Stimulated activated CD8-positive, alpha-beta memory T cell treated with anti-CD3 and anti-CD28 coated beads, Interleukin-4, amount 100 ng/mL, for 48 hours (primary cell): ENCODE results near the gene SRBD1.

ENCODE experiments used
- DNase-seq: peaks from one replicate; pipeline ENCODE4 v3.0.0-alpha.2; 2020

Gene SRBD1

DNA sequence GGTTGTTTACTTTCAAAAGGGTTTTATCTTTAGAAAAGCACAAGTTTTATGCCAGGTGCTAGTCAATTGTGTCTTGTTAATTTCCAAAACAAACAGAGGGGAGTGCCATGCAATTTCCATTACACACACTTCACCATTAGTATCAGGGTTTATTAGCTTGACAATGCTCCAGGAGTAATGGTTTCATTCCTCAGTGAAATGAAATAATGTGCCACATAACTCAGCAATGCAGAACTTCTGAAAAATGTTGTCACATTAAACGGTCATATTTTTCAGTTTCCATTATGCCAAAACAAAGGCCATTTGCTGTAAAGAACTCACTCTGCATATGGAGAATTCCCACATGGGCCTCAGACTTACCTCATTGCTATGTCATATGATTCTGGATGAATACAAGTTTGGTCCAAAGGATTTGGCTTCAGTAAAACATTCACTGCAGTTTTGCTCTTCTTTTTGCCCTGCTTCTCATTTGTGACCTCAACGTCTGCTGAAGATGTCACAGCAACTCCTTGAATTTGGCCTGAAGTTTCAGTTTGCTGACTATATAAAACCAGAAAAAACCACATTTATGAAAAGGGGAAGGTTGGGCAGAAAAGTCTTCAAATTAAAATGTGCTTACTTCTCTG, 198.2 kb downstream of the SRBD1 start:
- no peak for DNase-seq

DNA sequence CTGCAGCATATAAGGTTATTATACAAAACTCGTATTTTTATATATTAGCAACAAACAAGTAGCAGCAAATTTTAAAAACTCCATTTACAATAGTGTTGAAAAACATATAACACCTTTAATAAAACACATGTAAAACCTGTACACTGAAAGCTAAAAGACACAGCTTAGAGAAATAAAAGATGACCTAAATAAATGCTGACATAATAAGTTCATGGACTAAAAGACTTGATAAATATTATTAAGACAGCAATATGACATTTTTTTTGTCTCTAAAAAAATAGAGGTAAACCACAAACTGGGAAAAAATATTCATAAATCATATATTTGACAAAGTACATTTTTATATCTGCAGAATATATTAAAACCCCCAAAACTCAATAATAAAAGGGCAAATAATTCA, 201.4 kb downstream of the SRBD1 start:
- DNase-seq = no peak

GRCh38 chr2:45406621-45407020, 204.4 kb downstream of the SRBD1 start:
- no peak for DNase-seq

DNA sequence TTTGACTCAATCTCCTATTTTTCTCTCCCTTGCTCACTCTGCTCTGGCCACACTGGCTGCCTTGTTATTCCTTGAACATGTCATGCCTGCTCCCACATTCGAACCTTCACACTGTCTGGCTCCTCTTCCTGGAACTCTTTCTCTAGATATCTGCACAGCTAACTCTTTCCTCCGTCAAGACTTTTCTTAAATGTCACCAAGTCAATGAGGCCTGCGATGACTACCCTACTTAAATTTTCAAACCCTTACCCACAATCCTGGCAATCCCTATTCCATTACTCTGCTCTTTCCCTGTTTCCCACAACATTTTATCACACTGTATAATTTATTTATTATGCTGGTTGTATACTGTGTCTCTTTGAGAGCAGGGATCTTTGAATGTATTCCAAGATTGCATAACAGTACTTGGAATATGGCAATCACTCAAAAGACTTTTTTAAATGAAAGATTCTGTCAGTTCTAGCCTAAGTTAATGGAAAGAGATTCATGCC, 206.2 kb downstream of the SRBD1 start:
- DNase-seq = no peak

DNA sequence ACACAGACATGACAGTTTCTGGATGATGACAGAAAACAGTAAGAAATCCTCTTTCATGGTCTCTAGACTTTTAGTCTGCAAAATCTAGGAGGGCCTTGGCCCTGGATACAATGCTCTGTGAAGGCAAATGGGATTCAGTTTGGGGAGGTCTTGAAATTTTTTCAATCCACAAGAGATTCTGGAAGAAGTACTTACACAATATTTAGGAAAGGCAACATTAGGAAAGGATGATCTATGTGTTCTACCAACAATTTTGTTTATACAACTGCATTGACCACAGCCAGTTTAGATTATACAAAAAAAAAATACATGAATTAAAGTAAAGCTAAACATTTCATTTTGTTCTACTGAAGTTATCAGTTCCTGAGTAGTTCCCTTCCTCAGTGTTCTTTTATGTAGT, 208.0 kb downstream of the SRBD1 start:
- no peak for DNase-seq

GRCh38 chr2:45401431-45401922, 209.6 kb downstream of the SRBD1 start:
- no peak for DNase-seq

DNA sequence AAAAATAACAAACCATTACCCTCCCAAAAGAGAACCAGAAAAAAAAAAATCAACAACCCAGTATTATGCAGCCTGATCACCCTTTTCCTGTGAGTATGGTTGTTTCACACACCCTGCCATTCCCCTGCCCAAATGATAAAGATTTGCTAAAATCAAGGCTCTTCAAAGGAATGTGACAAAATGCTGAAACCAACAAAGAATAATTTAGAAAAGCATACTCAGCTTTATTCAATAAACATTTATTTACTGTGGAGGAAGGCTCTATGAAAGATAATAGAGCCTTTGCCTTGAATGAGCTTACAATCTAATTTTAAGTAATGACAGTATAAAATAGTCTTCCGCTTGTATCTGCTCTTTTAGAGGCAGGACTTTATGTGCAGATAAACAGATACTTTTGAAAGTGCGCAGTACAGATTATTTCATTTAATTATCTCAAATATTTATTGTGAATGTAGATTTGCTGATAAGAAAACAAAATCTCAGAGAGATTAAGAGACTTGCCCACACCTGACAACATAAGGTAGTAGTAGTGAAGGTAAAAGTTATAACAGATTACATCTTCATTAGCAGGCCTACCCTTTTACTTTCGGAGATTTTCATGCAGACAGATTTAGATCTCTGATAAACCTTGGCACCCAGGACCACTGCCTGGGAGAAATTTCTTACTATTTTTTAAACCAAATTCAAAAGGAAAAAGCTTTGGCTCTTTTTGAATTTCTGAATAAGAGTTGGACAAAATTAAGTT, 211.9 kb downstream of the SRBD1 start:
- no peak for DNase-seq

DNA sequence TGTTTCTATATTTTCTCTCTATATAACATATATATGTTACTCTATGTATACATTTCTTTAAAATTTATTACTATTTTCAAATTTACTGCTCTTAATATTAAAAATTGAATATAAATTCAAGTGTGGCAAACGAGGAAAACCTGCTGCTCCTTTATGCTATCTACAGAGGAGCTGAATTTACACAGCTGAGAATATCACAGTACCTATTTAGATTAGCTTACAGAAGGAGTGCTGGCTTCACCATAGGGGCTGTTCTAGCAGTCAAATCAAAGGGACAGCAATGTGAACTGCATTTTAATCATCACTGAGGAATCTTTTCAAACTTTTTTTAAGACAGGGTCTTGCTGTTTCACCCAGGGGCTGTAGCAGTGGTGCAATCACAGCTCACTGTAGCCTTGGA, 213.8 kb downstream of the SRBD1 start:
- DNase-seq = no peak

GRCh38 chr2:45396671-45397070, 214.4 kb downstream of the SRBD1 start:
- no peak for DNase-seq

DNA sequence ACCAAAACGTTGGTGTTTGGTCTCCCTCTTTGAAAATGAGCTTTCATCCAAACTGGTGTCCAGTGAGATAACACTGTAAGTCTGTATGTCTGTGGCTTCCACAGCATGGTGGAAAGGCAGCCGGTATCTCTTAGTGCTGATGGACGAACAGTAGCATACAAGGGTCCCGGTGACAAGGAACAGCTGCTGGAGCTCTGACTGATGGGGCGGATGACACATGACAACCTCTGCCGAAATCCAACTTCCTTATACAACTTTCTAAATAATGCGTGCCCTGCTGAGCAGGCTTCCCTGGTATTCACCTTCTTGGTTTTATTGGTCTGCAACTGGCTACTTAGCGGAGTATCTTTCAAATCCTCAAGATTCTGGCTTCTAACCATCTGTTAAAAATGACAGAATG, 216.2 kb downstream of the SRBD1 start:
- no peak for DNase-seq

DNA sequence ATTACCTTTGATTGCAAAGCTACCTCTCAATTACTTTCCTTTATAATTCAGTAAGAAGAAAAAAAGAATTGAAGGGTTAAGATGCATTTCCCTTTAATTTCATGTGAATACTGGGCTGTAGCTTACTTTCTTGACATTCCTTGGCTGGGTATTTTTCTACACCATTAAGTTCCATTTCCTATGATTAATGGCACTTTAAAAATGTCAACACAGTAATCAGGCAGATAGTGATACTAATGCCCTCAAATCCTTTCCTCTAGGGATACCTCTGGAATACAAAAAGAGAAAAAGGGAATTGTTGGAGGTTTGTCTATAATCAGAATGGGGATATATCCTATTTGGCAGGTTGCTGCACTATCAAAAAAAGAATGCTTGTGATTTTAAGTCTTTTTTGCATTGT, 216.9 kb downstream of the SRBD1 start:
- DNase-seq = no peak

GRCh38 chr2:45391866-45392265, 219.2 kb downstream of the SRBD1 start:
- DNase-seq = no peak

DNA sequence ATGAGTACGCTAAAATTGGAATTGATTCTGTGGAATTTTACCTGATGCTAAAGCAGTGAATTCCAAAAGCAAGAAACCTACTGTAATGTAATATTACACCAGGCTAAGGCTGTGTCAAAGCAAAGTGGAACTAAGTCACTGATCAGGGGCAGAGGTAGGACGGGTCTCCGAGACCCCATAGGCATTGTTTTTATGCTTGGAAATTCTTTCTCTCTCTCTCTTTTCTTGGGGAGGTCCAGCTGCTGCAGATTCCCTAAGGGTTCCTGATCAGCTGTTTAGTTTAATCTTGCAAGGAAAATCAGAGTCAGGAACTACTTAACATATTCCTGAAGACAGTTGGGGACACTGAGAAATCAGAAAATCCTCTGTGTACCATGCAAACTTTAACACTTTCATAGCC, 220.2 kb downstream of the SRBD1 start:
- DNase-seq = no peak

DNA sequence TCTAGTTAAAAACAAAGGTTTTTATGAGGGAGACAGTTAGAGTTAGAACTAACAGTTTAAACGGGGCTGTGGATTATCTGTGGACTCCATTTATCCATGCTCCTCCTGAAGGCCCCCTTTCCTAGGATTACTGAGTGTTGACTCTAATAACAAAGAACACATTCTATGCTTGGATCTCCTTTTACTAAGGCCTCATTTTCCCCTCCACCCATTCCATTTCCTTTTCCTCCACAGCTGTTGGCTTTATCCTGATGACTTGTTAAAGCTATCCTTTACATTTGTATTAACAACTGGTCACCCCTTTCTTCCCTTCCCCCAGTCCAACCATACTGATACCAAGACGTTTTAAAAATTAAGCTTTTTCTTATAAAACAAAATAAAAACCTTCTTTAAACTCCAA, 220.6 kb downstream of the SRBD1 start:
- no peak for DNase-seq

DNA sequence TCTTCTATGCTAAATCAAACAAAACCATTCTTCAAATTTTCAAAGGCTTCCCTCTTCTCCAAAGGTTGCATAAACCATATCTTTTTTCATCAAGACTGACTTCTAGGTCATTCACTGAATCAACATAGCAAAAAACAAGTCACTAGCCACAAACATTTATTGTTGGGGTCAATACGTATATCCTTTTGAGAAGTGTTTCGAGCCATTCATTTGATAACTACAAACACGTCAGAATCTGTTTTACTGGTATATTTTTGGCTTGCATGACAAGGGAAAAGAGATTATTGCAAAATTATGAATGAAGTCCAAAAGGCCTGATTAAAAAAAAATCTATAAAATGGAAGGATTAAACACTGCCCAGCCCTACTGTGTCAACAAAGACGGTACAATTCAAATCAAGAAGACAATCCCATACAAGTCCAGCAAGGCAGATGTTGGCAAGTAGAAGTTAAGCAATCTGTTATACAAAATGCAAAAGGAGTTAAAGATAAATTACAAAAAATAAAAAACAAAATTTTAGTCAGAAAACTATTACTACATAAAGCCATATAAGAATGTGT, 222.4 kb downstream of the SRBD1 start:
- DNase-seq = no peak

- no peak for DNase-seq
These were observed 228.3 kb downstream of the SRBD1 start for GRCh38 chr2:45382744-45383143.

DNA sequence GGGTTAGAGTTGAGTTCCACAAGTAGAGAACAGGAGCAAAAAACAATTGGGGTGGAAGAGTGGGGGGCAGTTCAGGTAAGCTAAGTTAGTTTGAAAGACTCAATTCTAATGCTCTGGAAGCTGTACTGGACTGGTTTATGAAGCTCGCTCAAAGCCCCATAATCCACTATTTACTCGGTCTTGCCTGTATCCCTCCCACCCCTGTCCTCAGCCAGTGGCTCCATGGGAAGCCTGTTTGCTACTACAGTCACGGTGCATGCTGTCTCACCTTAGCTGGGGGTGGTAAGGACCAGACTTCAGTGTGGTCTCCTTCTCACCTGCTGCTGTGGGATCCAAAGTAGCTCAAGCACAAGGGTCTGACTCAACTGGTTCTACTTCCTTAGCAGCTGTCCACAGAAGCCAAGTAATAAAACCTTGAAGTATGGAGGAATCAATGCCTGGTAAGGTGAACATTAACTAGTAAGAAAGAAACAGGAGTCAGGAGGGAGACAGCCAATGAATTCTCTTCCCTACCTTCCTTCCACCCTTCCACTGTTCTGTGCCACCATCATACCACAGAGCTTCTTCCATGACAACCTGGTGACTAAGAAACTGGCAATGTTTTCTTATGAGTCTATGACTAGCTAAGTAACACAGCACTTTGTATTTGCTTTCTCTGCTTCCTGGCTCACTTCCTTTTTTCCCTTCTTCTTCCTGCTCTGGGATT, 230.8 kb downstream of the SRBD1 start:
- DNase-seq = no peak

DNA sequence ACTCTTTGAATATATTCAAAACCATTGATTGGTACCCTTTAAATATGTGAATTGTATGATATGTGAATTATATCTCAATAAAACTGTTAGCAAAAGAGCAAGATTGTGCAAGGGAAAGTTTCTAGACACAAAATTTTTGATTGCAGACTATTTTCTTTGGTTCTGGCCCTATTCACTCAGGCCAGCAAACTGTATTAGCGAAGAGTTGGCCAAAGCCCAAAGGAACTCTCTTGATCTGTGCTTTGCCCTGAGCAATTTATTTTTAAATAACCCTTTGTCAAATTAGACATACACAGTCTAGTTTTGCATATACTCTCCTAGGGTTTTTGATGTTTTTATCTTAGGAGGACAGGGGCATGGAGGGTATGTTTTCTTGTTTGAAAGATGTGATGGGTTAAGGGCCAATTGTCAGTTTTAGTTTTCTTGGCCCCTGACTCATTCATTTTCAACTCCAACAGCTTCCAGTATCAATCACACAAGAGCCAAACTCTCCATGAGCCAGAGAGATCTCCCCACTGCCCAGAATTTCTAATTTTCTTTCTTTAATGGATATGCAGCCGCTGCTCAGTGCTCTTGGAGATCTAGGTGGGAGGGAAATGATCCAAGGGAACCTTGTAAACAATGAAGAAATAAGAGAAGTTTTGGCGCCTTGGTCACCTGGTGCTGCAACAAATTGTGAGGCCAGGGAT, 231.5 kb downstream of the SRBD1 start:
- no peak for DNase-seq

DNA sequence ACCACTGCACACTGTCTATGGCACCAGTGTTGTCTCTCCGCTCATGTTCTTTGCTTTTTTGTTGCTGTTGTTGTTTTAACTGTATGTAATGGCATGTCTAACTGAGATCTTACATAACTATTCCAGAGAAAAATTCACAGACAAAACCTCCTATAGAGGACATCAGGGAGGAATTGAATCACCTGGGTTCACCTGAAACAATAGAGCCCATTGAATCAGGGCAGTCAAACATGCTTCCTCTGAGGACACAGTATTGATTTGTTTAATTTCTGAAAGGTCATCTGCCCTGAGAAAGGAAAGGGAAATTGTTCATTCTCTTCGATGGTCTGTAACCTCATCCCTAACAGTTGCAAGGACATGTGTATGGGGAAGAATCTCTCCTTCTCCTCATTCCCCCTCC, 237.5 kb downstream of the SRBD1 start:
- DNase-seq = no peak

DNA sequence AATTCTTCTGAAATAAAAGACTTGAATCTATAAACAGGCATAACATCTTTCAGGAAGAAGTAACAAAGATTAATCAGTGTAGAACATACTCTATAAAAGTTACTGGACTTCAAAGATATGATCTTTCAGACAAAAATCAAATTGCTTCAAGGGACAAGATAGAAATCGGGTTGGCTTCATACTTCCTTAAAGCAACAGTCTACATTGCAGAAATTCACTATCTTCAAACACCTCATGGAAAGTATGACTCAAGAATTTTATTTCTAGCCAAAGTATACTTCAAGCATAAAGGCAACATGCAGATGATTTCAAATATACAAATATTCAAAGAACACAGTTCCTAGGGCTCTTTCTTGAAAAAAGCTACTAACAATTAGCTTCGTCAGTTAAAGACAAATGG, 240.7 kb downstream of the SRBD1 start:
- DNase-seq = no peak

GRCh38 chr2:45368792-45369191, 242.3 kb downstream of the SRBD1 start:
- no peak for DNase-seq

- no peak for DNase-seq
These were observed 249.4 kb downstream of the SRBD1 start for GRCh38 chr2:45361666-45362065.

DNA sequence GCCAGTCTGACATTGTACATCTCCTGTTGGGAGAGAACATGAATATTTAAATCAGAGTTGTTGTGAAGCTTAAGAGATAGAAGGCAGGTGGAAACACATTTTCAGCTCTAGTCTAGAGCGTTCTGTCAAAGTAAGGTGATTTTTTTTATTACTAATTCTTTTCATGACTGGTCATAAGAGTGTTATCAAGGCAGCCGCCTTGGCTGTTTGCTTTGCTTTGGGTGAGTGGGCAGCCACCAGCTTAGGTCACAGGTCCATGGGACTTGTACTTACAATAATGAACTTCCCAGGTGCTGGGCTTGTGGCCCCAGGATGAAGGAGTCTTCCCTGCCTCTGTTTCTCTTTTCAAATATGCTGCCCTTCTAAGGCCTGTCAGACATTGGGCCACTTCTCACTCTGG, 256.3 kb downstream of the SRBD1 start:
- DNase-seq = no peak
